Keratinocyte (primary cell): ENCODE data around the gene HCN2. TPM values are rescaled to one million over a fixed set of nuclear protein-coding genes. Genes with fewer than 3 reads are reported as not detected.
"Not testable (repeated sequence)": the region's sequence is repeated elsewhere in the genome, so short reads cannot be mapped to it uniquely, and the experiment has no call there.

Source experiments
- DNase-seq: peaks from one replicate; pipeline ENCODE4 v3.0.0-alpha.2; 2011; ENCODE audit warnings: low read depth, missing footprints, low spot score
- FAIRE-seq: peaks from 2 replicates; lab custom pipeline; 2011; peaks lifted over from hg19 to GRCh38; lab: Jason Lieb, UNC
- H2AFZ ChIP-seq: 2 replicates; pipeline ENCODE4 v1.6.0; 2012; ENCODE audit warnings: low read length, control low read depth, inconsistent platforms; ENCODE audit not compliant: control insufficient read depth
- H3K27ac ChIP-seq: 2 replicates; pipeline ENCODE4 v1.5.1; 2011; ENCODE audit warnings: low read length; ENCODE audit not compliant: control insufficient read depth, insufficient read depth
- H3K27me3 ChIP-seq: 3 replicates; pipeline ENCODE4 v1.6.0; 2011; ENCODE audit warnings: low read length; ENCODE audit not compliant: control insufficient read depth, insufficient read depth; ENCODE audit errors: extremely low read depth
- H3K36me3 ChIP-seq, 2 experiments: 2 replicates in 1 of 2; 3 replicates in 1 of 2; pipeline ENCODE4 v1.5.1; 2011; ENCODE audit warnings: low read length in 2 of 2, mild to moderate bottlenecking in 1 of 2; ENCODE audit not compliant: control insufficient read depth in 2 of 2, insufficient read depth in 2 of 2; ENCODE audit errors: extremely low read depth in 1 of 2
- H3K4me1 ChIP-seq: 3 replicates; pipeline ENCODE4 v1.5.1; 2011; ENCODE audit warnings: low read length; ENCODE audit not compliant: control insufficient read depth, insufficient read depth; ENCODE audit errors: extremely low read depth
- H3K4me2 ChIP-seq: 3 replicates; pipeline ENCODE4 v1.6.0; 2011; ENCODE audit warnings: low read depth, low read length; ENCODE audit not compliant: control insufficient read depth, insufficient read depth; ENCODE audit errors: extremely low read depth
- H3K4me3 ChIP-seq, 3 experiments: fragments of 200-600 bp in 1 of 3; sonication (generic) in 1 of 3; 2 replicates in 2 of 3; 3 replicates in 1 of 3; pipeline ENCODE4 v1.5.1; 2011 to 2016; ENCODE audit warnings: low read length in 3 of 3, mild to moderate bottlenecking in 3 of 3, control low read depth in 2 of 3, inconsistent platforms in 1 of 3, low read depth in 1 of 3, mixed read lengths in 1 of 3, mixed run types in 1 of 3, moderate library complexity in 1 of 3; ENCODE audit not compliant: control insufficient read depth in 2 of 3, insufficient read depth in 2 of 3; ENCODE audit errors: extremely low read depth in 1 of 3
- H3K79me2 ChIP-seq: 2 replicates; pipeline ENCODE4 v1.6.0; 2012; ENCODE audit warnings: low read length; ENCODE audit not compliant: control insufficient read depth, insufficient read depth
- H3K9ac ChIP-seq: 3 replicates; pipeline ENCODE4 v1.6.0; 2011; ENCODE audit warnings: low read length; ENCODE audit not compliant: control insufficient read depth, insufficient read depth; ENCODE audit errors: extremely low read depth
- H3K9me1 ChIP-seq: 3 replicates; pipeline ENCODE4 v1.6.0; 2011; ENCODE audit warnings: low read length; ENCODE audit not compliant: control insufficient read depth, insufficient read depth; ENCODE audit errors: extremely low read depth
- H3K9me3 ChIP-seq: 2 replicates; pipeline ENCODE4 v1.5.1; 2012; ENCODE audit warnings: low read depth, low read length; ENCODE audit not compliant: control insufficient read depth
- H4K20me1 ChIP-seq: 3 replicates; pipeline ENCODE4 v1.6.0; 2011; ENCODE audit warnings: low read length; ENCODE audit not compliant: control insufficient read depth, insufficient read depth; ENCODE audit errors: extremely low read depth
- CTCF ChIP-seq, 3 experiments: IDR thresholded peaks in 1 of 3; conservative IDR thresholded peaks in 1 of 3; optimal IDR thresholded peaks in 1 of 3; 2 replicates in 2 of 3; 3 replicates in 1 of 3; pipeline versions ENCODE3 to v1.5.1; 2011; ENCODE audit warnings: low read length in 3 of 3, mild to moderate bottlenecking in 3 of 3, moderate library complexity in 2 of 3, control low read depth in 1 of 3, inconsistent platforms in 1 of 3; ENCODE audit not compliant: insufficient read depth in 2 of 3; ENCODE audit errors: extremely low read depth in 1 of 3
- EZH2 ChIP-seq: IDR thresholded peaks from one replicate; pipeline ENCODE4 v1.6.1; 2012; ENCODE audit warnings: inconsistent platforms, mild to moderate bottlenecking, low read length, moderate library complexity
- dilution Hi-C: fragments of 300-500 bp; cut with MboI; formaldehyde crosslinking; loops from one replicate; pipeline ENCODE4 v1.7.0; 2020; ENCODE audit warnings: low sequenced_read_pairs; ENCODE audit not compliant: extremely low pct_ligation_motif_present
- polyA plus RNA-seq, 5 experiments: library from polyadenylated mRNA; depleted of rRNA in 3 of 5; stranded (reverse) in 3 of 5; stranded (forward) in 1 of 5; unstranded in 1 of 5; fragments of >200 nt; gene quantifications; 1 replicate in 1 of 5; 2 replicates in 3 of 5; 3 replicates in 1 of 5; pipeline versions ENCODE4 v1.2.1 to v1.2.3, GENCODE V29; 2011 to 2012; ENCODE audit warnings: missing spikeins in 2 of 5, low read depth in 1 of 5, low replicate concordance in 1 of 5

HCN2 gene
- polyA plus RNA-seq, 1 donor (not counting 4 experiments of a cell fraction or from before 2014, with no cell fraction given): 0.13 TPM

- Histone ChIP-seq H3K27me3 (no peaks in the 10 kb centered on the region), H3K9me1 (no peaks in the 10 kb centered on the region), H3K4me3 (no peak overlapping the region), H3K79me2 (peaks cover 16% of the 10 kb centered on the region), H3K27ac (no peak overlapping the region), H3K9me3 (no peaks in the 10 kb centered on the region), H2AFZ (no peak overlapping the region), H3K9ac (no peak overlapping the region), H3K36me3 (peaks cover 4 to 14% of the 10 kb centered on the region in 2 experiments), H4K20me1 (no peaks in the 10 kb centered on the region), H3K4me1 (peaks cover 16% of the 10 kb centered on the region), H3K4me2 (no peak overlapping the region)
- dilution Hi-C loops: no loop called here
- no peak for TF ChIP-seq EZH2
- peak; percentile 21 to 64 (median 21) for TF ChIP-seq CTCF (optimal IDR thresholded peaks at IDR 0.05 in 1 of 3, IDR thresholded peaks at IDR 0.05 in 1 of 3, conservative IDR thresholded peaks at IDR 0.05 in 1 of 3; ENCODE audit: extremely low read depth in 1 of 3, insufficient read depth in 2 of 3, low read length in 3 of 3)
- DNase-seq (no peak), FAIRE-seq (no peak)
Measured at GRCh38 chr19:628168-628567, 38.5 kb downstream of the HCN2 start.

GRCh38 chr19:629515-629914 is 39.8 kb downstream of the HCN2 start:
- H3K9ac ChIP-seq, H4K20me1 ChIP-seq, H3K4me2 ChIP-seq, DNase-seq, H3K9me3 ChIP-seq, H3K27me3 ChIP-seq, H3K4me3 ChIP-seq, H3K27ac ChIP-seq, H2AFZ ChIP-seq, H3K9me1 ChIP-seq, FAIRE-seq, dilution Hi-C loops: not testable (repeated sequence)
- H3K79me2 ChIP-seq: peaks cover 16% of the 10 kb centered on the region
- H3K4me1 ChIP-seq: peaks cover 24% of the 10 kb centered on the region
- H3K36me3 ChIP-seq: peaks cover 4 to 14% of the 10 kb centered on the region in 2 experiments
